ENCODE measurements around the gene CBFA2T2.
"Not testable (repeated sequence)": the region's sequence is repeated elsewhere in the genome, so short reads cannot be mapped to it uniquely, and the experiment has no call there.

Gene CBFA2T2

DNA sequence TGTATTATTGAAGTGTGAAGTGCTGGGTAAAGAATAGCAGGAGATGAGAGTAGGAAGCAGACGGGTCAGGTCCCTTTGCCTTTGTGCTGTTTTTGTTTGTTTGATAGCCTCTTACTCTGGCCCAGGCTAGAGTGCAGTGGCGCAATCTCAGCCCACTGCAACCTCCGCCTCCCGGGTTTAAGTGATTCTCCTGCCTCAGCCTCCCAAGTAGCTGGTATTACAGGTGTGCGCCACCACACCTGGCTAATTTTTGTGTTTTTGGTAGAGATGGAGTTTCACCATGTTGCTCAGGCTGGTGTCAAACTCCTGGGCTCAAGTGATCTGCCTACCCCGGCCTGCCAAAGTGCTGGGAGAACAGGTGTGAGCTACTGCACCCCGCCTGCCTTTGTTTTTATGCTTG, 18.1 kb downstream of the CBFA2T2 start:
- not testable (repeated sequence) for DNase-seq

DNA sequence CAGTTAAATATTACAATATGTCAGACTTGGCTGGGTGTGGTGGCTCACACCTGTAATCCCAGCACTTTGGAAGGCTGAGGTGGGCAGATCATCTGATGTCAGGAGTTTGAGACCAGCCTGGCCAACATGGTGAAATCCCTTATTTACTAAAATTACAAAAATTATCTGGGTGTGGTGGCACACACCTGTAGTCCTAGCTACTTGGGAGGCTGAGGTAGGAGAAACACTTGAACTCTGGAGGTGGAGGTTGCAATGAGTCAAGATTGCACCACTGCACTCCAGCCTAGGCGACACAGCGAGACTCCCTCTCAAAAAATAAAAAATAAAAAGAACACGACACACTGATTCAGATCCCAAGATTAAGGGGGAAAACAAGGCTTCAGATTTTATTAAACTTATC, 19.2 kb downstream of the CBFA2T2 start:
- DNase-seq: not testable (repeated sequence)

DNA sequence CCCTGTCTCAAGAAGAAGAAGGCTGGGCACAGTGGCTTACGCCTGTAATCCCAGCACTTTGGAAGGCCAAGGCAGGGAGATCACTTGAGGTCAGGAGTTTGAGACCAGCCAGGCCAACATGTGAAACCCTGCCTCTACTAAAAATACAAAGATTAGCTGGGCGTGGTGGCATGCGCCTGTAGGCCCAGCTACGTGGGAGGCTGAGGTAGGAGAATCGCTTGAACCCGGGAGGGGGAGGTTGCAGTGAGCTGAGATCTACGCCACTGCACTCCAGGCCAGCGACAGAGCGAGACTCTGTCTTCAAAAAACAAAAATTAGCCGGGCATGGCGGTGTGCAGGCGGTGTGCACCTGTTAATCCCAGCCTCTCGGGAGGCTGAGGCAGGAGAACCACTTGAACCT, 22.0 kb downstream of the CBFA2T2 start:
- not testable (repeated sequence) for DNase-seq

DNA sequence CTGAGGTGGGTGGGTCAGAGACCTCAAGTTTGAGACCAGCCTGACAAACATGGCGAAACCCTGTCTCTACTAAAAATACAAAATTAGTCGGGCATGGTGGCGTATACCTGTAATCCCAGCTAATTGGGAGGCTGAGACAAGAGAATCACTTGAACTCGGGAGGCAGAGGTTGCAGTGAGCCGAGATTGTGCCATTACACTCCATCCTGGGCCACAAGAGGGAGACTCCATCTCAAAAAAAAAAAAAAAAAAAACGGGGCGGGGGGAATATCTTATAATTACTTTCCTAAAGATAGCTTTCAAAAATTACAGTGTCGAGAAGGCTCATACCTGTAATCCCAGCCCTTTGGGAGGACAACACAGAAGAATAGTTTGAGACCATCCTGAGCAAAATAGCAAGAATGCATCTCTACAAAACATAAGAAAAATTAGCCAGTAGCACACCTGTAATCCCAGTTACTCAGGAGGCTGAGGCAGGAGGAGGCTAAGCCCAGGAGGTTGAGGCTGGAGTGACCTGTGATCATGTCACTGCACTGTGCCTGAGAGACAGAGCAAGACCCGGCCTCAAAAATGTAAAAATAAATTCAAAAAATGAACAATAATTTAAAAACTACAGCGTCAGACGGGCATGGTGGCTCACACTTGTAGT, 25.8 kb downstream of the CBFA2T2 start:
- no peak for DNase-seq

DNA sequence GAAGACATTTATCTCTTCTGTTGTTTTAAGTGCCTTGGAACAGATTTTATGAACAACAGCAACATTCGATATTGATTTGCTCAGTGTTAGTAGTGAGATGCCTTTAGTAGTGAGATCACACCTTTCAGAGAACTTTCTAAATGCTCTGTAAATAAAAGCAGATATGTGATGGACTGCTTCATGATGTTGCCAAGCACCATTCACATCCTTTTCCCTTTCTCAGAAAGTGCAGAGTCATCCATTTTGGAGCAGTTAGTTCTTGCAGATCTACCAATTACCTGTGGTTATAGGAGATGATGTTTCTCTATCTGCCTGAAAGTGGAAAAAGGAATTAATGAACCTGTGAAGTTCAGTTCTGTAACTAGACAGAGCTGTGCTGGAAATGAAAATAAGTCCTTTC, 27.0 kb downstream of the CBFA2T2 start:
- DNase-seq: no peak

DNA sequence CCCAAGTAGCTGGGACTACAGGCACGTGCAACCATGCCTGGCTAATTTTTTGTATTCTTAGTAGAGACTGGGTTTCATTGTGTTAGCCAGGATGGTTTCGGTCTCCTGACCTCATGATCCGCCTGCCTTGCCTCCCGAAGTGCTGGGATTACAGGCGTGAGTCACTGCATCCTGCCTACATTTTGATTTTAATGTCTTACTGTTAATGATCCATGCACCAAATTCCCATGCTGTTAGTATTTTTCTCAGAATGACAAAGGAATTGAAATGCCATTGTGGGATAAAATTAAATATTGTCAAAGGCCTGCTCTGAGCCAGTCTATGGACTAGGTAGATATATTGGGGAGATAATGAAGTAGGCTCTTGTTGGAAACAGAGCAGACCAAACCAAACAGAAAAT, 28.2 kb downstream of the CBFA2T2 start:
- DNase-seq: no peak

DNA sequence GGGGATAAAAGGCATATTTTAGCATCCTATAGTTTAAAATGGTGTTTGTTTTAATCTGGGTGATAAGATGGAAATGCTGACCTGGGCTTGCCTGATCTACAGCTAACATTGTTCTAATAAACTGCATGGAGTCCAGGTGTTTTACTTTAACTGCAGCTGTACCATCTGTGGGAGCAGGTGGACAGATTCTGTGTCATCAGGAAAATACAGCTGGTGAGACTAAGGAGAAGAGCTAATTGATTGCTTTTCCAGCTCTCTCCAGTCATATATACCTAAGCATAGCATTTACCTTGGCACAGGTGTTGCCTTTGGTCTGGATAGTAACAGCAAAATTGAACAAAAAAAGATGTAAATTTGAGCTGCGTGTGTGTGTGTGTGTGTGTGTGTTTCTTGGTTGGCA, 31.6 kb downstream of the CBFA2T2 start:
- DNase-seq: no peak

DNA sequence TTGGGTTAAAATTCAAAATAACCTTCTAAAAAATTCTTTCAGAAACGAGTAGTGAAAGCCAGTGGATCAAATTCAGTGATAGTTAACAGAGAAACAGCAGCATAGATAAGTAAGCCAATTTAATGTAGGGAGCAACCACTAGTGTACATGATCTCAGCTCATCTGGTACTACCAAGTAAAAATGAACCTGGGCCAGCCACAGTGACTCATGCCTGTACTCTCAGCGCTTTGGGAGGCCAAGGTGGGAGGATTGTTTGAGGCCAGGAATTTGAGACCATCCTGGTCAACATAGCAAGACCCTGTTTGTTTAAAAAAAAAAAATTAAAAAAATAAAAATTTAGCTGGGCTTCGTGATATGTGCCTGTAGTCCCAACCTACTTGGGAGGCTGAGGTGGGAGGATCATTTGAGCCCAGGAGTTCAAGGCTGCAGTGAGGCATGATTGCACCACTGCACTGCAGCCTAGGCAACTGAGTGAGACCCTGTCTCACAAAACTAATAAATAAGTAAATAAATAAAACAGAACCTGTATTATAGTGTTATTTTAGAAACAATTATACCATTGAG, 32.4 kb downstream of the CBFA2T2 start:
- DNase-seq: no peak

DNA sequence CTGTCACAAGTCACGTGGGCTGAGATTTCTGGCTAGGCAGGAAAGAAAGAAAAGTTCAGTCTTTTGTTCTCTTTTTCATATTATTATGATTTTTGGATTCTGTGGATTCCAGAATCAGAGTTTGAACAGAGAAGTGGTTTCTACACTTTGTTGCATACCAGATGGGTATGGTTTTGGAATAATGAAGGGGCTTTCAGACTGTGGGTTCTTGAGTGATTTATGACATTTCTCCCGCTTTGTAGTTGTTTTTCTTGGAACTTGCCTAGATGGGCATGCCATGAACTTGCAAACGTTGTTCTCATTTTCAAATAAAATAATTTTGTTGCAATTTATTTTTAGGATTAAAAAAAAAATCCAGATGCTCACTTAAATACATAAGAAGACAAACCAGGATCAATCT, 34.4 kb downstream of the CBFA2T2 start:
- no peak for DNase-seq

DNA sequence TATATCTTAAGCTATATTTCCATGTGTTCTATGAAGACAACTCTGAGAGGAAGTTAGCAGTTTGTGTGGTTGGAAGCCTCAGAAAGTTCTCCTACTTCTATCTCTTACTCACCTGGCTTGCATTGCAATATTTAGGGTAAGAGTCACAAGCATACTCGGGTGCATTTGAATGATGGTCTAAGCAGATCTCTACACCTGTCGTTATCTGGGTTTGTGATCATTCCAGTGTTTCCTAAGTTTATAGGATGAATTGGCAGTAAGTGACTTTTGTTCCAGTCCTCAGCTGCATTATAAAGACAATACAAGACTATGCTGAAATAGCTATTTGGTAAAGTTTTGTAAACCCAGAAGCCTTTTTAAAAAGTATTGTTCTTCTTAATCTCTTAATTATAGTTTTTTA, 36.9 kb downstream of the CBFA2T2 start:
- DNase-seq: no peak

DNA sequence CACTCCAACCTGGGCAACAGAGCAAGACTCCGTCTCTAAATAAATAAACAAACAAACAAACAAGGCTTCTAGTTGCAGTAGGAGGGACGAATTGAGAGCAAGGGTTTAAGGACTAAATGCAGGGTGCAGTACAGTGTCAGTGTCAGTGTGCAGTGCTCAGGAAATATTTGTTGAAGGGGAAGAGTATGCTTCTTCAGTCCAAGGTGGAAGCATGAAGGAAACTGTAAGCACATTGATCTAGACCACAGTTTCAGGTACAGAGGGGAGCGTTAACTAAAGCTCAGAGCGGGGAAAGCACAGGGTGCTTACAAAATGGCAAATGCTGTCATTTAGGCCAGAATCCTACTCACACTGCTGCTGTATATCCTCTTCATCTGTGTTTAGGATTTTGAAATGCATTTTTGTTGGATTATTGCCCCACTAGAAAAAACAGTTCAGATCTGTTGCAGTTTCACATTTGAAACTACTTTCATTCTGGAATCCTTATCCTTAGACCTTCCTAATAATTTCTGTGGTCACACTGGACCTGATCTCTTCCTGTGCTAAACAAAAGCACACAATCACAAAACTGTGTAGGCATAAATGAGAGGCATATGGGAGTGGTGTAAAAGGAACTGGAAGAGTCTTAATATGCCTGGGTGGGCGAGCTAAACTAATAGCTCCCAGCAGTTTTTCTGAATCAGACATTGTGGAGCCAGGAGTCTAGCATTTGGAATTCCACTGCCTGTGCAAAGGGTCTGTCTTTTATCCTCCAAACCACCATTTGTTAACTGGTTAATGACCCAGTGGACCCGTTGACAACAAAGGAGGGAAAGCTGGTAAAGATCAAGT, 41.4 kb downstream of the CBFA2T2 start:
- no peak for DNase-seq

DNA sequence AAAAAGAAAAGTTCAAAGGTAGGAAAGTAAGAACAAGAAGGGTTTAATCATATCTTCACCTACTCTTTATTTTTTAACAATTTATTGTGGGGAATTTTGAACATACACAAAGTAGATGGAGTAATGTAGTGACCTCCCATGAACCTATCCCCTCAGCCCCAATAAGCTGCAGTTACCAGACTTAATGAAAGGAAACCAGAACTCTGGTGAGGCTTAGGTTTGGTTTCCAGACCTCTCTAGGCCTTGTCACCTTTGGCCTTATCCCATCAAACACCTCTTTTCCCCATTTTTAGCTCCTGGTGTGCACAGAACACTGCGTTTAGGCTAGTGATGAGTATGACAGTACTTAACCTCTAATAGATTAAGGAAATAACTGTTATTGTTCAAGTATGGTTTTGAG, 42.0 kb downstream of the CBFA2T2 start:
- no peak for DNase-seq

DNA sequence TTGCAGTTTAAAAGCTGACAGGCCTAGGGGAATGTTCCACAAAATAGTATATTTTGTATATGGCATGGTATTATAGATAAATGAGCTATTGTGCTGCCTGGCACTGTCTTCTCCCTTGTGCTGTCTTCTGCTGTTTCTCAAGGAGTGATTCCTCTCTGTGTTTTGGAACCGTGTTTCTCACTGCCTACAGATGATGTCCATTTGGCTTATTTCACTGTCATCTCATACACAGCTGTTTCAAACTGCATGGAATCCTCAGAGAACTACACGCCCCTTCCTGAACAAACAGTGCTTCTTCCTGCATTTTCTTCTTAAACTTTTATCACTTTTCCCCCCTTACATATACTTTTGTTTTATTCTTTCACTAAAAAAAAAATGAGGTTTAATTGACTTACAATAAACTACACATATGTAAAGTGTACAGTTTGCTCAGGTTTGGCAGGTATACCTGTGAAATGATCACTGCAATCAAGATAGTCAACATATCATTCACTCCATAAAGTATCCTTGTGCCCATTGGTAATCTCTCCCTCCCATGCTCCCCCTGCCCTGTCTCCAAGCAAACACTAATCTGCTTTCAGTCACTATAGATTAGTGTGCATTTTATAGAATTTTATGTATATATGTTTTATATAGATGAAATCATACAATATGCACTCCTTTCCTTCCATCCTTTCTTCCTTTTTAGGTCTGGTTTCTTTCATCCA, 43.0 kb downstream of the CBFA2T2 start:
- no peak for DNase-seq

DNA sequence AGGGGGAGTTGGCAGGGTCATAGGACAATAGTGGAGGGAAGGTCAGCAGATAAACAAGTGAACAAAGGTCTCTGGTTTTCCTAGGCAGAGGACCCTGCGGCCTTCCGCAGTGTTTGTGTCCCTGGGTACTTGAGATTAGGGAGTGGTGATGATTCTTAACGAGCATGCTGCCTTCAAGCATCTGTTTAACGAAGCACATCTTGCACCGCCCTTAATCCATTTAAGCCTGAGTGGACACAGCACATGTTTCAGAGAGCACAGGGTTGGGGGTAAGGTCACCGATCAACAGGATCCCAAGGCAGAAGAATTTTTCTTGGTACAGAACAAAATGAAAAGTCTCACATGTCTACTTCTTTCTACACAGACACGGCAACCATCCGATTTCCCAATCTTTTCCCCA, 45.8 kb downstream of the CBFA2T2 start:
- not testable (repeated sequence) for DNase-seq

DNA sequence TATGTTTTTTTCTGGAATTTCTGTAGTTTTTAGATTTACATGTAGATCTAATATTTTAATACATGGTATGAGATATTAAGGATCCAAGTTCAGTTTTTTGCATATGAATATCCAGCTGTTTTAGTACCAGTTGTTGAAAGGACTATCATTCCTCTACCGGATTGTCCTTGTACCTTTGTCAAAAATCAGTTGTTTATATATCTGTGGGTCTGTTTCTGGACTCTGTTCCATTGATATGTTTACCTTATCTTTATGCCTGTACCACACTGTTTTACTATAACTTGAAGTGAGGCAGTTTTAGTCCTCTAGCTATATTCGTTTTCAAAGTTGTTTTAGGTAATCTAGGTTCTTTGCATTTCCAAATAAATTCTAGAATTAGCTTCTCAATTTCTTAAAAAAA, 47.7 kb downstream of the CBFA2T2 start:
- DNase-seq: no peak

DNA sequence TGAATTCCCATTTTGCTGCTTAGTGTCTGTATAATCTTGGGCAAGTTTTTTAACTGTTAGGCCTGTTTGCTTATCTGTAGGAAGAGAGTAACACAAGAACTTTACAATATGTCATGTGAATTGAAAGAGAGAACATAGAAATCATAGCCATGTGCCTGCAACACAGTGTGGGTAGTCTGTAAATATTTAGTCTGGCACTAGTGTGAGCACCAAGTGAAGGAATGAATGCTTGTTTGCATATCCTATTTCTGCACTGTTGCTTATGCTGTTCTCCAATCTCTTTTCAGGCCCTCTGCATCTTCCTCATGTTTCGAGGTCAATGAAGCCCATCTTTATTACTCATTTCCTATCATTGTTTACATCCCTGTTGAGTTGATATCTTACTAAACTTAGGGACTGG, 49.2 kb downstream of the CBFA2T2 start:
- no peak for DNase-seq

DNA sequence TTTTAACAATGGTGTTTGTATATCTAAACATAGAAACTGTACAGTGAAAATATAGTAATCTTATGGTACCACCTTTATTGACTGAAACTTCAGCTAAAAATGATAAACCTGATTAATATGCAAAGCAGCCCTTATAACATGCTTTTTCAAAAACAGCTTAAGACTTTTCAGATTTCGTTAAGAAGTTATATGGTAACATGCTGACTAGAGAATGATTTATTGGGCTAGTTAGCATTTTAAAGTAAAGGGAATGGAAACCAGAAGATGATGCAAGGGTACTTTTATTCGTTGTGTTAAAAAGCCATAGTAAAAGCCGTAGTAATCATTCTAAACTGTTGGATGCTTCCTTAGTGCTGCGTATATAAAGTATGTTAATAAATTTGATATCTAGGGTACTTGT, 50.5 kb downstream of the CBFA2T2 start:
- DNase-seq: no peak

DNA sequence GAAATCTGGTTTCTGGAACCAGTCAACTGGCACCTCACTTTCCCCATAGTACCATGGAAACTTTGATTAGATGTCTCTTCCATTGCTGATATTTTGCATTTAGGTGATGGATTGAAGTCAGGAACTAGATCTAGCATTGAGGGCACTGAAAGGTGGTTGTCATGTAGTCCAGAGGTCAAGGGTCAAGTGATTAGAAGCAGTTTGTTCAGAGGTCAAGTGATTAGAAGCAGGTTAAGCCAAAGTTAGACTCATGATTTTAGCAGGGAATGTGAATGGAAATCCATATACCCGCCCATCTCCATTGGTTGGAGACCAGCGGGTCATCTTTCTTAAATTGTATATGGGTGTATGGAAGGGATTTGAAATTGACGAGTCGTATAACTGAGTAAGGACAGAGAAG, 51.2 kb downstream of the CBFA2T2 start:
- DNase-seq: no peak

DNA sequence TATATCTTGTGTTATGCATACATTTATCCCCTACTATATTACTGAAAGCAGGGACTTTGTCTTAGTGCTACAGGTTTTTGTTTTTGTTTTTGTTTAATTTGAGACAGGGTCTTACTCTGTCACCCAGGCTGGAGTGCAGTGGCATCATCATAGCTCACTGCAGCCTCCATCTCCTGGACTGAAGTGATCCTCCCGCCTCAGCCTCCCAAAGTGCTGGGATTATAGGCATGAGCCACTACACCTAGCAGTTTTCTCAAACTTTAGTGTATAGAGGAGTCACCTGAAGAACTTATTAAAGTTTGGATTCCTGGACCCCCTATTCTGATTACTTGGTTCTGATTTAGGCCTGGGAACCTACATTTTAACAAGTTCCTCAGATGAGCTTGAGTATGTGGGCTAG, 51.9 kb downstream of the CBFA2T2 start:
- no peak for DNase-seq

DNA sequence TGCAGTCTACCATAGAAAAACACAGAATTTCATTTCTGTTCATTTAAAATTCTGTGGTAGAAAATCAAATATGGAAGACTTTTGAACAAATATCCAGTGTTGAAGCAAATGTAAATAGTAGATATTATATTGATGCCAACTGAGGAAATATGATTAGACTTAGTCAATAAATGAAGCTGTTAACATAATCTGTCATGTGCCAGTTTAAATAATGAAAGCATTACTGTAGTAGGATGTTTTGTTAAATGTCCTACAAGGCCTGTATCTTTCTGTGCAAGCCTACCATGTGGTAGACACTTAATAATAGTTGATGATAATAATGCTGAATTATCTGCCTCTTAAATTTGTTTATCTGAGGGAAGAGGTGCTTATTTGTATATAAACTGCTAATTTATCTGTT, 55.9 kb downstream of the CBFA2T2 start:
- DNase-seq: no peak

DNA sequence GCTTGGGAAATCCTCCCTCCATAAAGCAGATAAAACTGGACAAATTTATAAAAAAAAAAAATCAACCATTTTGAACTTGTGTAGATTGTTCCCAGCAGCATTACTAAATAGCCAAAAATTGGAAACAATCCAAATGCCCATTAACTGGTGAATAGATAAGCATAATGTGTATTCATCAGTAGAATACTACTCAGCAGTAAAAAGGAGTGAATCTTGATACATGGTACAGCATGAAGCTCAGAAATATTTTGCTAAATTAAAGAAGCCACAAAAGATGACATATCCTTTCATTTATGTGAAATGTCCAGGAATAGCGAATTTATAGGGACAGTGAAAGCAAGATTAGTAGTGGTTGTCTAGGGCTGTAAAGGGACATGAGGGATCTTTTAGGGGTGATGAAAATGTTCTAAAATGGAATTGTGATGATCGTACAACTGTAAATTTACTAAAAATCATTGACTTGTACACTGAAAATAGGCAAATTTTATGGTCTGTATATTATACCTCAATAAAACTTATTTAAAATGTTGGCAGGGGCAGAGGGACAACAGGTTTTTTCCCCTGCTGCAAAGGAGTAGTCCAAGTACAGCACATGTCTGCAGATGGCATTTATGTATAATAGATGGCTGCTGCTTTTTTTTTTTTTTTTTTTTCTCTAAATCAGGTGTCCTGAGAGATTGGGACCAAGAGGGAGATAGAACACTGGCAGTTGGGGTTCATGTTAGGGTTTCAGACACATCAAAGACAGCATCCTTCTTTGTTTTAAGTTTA, 59.5 kb downstream of the CBFA2T2 start:
- no peak for DNase-seq

DNA sequence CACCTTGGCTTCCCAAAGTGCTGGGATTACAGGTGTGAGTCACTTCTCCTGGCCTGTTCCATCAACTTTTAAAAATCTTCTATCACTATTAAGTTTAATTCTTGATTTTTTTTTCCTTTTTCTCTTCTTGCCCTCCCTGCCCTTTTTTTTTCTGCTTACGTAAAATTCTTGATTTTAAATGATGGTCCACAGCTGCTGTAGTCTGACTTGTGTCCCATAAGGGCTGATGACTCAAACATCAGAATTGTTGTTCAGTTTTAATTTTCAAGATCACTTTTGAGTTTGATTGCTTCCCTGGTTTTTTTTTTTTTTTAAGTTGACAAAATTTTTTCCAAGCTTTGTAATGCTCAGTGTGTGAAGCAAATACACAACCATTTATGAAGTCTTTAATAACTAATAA, 61.9 kb downstream of the CBFA2T2 start:
- DNase-seq: no peak

DNA sequence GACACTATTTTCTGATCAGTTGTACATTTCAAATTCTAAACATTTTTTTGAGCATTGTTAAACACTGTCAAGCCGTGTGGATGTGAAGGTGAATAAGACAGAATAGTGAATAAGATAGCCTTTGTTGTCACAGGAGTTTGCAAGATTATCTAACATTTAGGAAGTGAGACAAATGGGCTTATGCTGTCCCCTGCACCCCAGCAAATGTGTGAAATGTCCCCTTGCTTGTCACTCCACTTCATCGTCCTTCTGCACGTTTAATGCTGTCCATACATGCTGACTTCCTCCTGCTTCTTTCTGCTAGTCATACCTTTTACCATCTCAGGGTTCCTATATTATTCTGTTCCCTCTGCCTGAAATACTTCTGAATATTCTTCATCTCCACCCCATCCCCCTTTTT, 62.6 kb downstream of the CBFA2T2 start:
- no peak for DNase-seq
